Skeletal muscle satellite cell (primary cell): ENCODE measurements around the gene SLC25A1.

Experiments
- H3K27me3 ChIP-seq: 2 replicates; pipeline ENCODE4 v1.7.0; 2013; ENCODE audit warnings: low read length; ENCODE audit not compliant: control insufficient read depth, insufficient read depth
- H3K36me3 ChIP-seq: 2 replicates; pipeline ENCODE4 v1.7.0; 2013; ENCODE audit warnings: mild to moderate bottlenecking, control low read depth, low read length; ENCODE audit not compliant: insufficient read depth
- H3K4me1 ChIP-seq: 2 replicates; pipeline ENCODE4 v1.7.0; 2013; ENCODE audit warnings: low read length; ENCODE audit not compliant: control insufficient read depth, insufficient read depth
- H3K4me2 ChIP-seq: 2 replicates; pipeline ENCODE4 v1.7.0; 2013; ENCODE audit warnings: mild to moderate bottlenecking, low read length
- H3K4me3 ChIP-seq: 2 replicates; pipeline ENCODE4 v1.7.0; 2013; ENCODE audit warnings: low read length
- H3K9ac ChIP-seq: 2 replicates; pipeline ENCODE4 v1.7.0; 2013; ENCODE audit warnings: mild to moderate bottlenecking, low read depth, low read length, moderate library complexity
- H3K9me3 ChIP-seq: replicated peaks from 2 replicates; pipeline ENCODE4 v1.7.0; 2013; ENCODE audit warnings: mild to moderate bottlenecking, control low read depth, low read length

SLC25A1 gene

GRCh38 chr22:19193879-19194278, 15.3 kb upstream of the SLC25A1 start:
- Histone ChIP-seq H3K4me1 (no peaks in the 10 kb centered on the region), H3K4me3 (no peak overlapping the region), H3K9ac (no peak overlapping the region), H3K36me3 (peaks cover 28% of the 10 kb centered on the region), H3K9me3 (no peaks in the 10 kb centered on the region), H3K4me2 (no peak overlapping the region), H3K27me3 (no peaks in the 10 kb centered on the region)

GRCh38 chr22:19187716-19188563, 9.4 kb upstream of the SLC25A1 start:
- Histone ChIP-seq H3K4me3 (no peak overlapping the region), H3K27me3 (no peaks in the 10 kb centered on the region), H3K4me2 (no peak overlapping the region), H3K36me3 (peaks cover 18% of the 10 kb centered on the region), H3K4me1 (no peaks in the 10 kb centered on the region), H3K9ac (no peak overlapping the region), H3K9me3 (no peaks in the 10 kb centered on the region)

GRCh38 chr22:19184276-19184997, 5.9 kb upstream of the SLC25A1 start:
- no peak overlapping the region for H3K4me2 ChIP-seq
- no peak overlapping the region for H3K9ac ChIP-seq
- H3K4me3 ChIP-seq: no peak overlapping the region
- H3K9me3 ChIP-seq: no peaks in the 10 kb centered on the region
- H3K27me3 ChIP-seq: no peaks in the 10 kb centered on the region
- H3K36me3 ChIP-seq: peaks cover 12% of the 10 kb centered on the region
- peaks cover 3% of the 10 kb centered on the region for H3K4me1 ChIP-seq

- H3K9me3 ChIP-seq: no peaks in the 10 kb centered on the region
- peaks cover 9% of the 10 kb centered on the region for H3K4me1 ChIP-seq
- H3K4me2 ChIP-seq: no peak overlapping the region
- H3K9ac ChIP-seq: no peak overlapping the region
- H3K27me3 ChIP-seq: no peaks in the 10 kb centered on the region
- peaks cover 12% of the 10 kb centered on the region for H3K36me3 ChIP-seq
- H3K4me3 ChIP-seq: no peak overlapping the region
Measured at GRCh38 chr22:19183216-19183615, 4.7 kb upstream of the SLC25A1 start.

- H3K36me3 ChIP-seq: peaks cover 7% of the 10 kb centered on the region
- no peak overlapping the region for H3K9ac ChIP-seq
- H3K4me1 ChIP-seq: peaks cover 12% of the 10 kb centered on the region
- H3K9me3 ChIP-seq: no peaks in the 10 kb centered on the region
- no peak overlapping the region for H3K4me3 ChIP-seq
- H3K4me2 ChIP-seq: no peak overlapping the region
- H3K27me3 ChIP-seq: no peaks in the 10 kb centered on the region
Measured at GRCh38 chr22:19182472-19183157, 4.1 kb upstream of the SLC25A1 start.

- Histone ChIP-seq H3K4me3 (no peak overlapping the region), H3K4me1 (peaks cover 18% of the 10 kb centered on the region), H3K27me3 (no peaks in the 10 kb centered on the region), H3K4me2 (no peak overlapping the region), H3K36me3 (peaks cover 1% of the 10 kb centered on the region), H3K9me3 (no peaks in the 10 kb centered on the region), H3K9ac (no peak overlapping the region)
Measured at GRCh38 chr22:19181786-19182471, 3.4 kb upstream of the SLC25A1 start.

- Histone ChIP-seq H3K9ac (no peak overlapping the region), H3K4me1 (peaks cover 25% of the 10 kb centered on the region), H3K27me3 (no peaks in the 10 kb centered on the region), H3K4me2 (no peak overlapping the region), H3K36me3 (peaks cover 11% of the 10 kb centered on the region), H3K4me3 (no peak overlapping the region), H3K9me3 (no peaks in the 10 kb centered on the region)
Measured at GRCh38 chr22:19180740-19181410, 2.3 kb upstream of the SLC25A1 start.

GRCh38 chr22:19180234-19180633, 1.7 kb upstream of the SLC25A1 start:
- peaks cover 14% of the 10 kb centered on the region for H3K36me3 ChIP-seq
- peaks cover 25% of the 10 kb centered on the region for H3K4me1 ChIP-seq
- H3K4me2 ChIP-seq: no peak overlapping the region
- no peaks in the 10 kb centered on the region for H3K9me3 ChIP-seq
- H3K9ac ChIP-seq: no peak overlapping the region
- no peak overlapping the region for H3K4me3 ChIP-seq
- no peaks in the 10 kb centered on the region for H3K27me3 ChIP-seq

GRCh38 chr22:19179497-19180048, 1.0 kb upstream of the SLC25A1 start:
- Histone ChIP-seq H3K4me3 (peak overlapping the region; percentile 96), H3K27me3 (no peaks in the 10 kb centered on the region), H3K9ac (peak overlapping the region; percentile 60), H3K36me3 (peaks cover 14% of the 10 kb centered on the region), H3K9me3 (no peaks in the 10 kb centered on the region), H3K4me2 (peak overlapping the region; percentile 92), H3K4me1 (peaks cover 31% of the 10 kb centered on the region)

- H3K4me2 ChIP-seq: peak overlapping the region; percentile 92
- H3K4me1 ChIP-seq: peaks cover 42% of the 10 kb centered on the region
- peak overlapping the region; percentile 87 for H3K9ac ChIP-seq
- H3K36me3 ChIP-seq: peaks cover 14% of the 10 kb centered on the region
- H3K9me3 ChIP-seq: no peaks in the 10 kb centered on the region
- H3K4me3 ChIP-seq: peak overlapping the region; percentile 96
- H3K27me3 ChIP-seq: no peaks in the 10 kb centered on the region
Measured at GRCh38 chr22:19178065-19178656, 375 bp downstream of the SLC25A1 start.
